GM20000 (cell line): Measurements from ENCODE around the gene CSMD2.

Experiments
- DNase-seq: peaks from one replicate; pipeline ENCODE4 v3.0.0; 2012; ENCODE audit warnings: low spot score
- TF ChIP-seq, protein P1 (sequence below): IDR thresholded peaks from 2 replicates; pipeline ENCODE4 v1.5.1; 2012; ENCODE audit warnings: mild to moderate bottlenecking, control low read depth; ENCODE audit errors: extremely low read depth, missing control alignments

Gene CSMD2

DNA sequence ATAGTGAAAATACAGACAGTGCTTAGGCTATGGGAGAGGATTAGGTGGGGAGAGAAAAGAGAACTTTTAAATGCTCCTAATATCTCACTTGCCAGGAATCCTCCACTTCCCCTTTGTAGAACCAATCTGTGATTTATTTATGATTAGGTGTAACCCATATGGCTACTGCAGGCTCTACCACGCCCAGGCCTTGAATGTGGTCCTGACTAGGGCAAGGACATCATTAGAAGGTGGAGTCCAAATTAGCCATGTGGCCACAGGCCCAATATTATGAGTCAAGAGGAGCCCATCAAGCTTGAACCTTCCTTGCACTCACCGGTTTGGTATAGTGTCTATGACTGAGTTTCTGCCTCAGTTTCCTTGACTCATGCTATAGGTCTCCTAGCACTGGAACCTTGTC, 159.7 kb downstream of the CSMD2 start:
- no peak for DNase-seq
- TF ChIP-seq, protein P1, sequence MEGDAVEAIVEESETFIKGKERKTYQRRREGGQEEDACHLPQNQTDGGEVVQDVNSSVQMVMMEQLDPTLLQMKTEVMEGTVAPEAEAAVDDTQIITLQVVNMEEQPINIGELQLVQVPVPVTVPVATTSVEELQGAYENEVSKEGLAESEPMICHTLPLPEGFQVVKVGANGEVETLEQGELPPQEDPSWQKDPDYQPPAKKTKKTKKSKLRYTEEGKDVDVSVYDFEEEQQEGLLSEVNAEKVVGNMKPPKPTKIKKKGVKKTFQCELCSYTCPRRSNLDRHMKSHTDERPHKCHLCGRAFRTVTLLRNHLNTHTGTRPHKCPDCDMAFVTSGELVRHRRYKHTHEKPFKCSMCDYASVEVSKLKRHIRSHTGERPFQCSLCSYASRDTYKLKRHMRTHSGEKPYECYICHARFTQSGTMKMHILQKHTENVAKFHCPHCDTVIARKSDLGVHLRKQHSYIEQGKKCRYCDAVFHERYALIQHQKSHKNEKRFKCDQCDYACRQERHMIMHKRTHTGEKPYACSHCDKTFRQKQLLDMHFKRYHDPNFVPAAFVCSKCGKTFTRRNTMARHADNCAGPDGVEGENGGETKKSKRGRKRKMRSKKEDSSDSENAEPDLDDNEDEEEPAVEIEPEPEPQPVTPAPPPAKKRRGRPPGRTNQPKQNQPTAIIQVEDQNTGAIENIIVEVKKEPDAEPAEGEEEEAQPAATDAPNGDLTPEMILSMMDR, result no peak

DNA sequence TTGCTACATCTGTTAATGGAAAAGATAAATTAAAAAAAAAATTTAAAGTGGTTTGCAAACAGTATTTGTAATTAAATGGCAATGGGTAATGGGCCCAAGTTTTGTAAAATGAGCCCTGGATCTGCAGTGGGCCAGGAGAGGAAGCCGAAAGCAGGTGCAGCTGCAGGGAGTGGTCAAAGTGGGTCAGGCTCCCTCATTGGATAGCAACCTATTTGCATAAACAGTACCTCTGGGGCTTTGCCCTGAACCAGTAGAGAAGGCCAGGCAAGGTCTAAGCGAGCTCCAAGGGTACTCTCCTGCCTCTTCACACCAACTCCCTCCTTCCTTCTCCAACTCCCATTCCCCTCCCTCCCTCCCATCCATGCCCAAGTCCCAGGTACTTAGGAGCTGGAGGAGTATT, 162.2 kb downstream of the CSMD2 start:
- TF ChIP-seq, protein P1, result no peak
- no peak for DNase-seq

DNA sequence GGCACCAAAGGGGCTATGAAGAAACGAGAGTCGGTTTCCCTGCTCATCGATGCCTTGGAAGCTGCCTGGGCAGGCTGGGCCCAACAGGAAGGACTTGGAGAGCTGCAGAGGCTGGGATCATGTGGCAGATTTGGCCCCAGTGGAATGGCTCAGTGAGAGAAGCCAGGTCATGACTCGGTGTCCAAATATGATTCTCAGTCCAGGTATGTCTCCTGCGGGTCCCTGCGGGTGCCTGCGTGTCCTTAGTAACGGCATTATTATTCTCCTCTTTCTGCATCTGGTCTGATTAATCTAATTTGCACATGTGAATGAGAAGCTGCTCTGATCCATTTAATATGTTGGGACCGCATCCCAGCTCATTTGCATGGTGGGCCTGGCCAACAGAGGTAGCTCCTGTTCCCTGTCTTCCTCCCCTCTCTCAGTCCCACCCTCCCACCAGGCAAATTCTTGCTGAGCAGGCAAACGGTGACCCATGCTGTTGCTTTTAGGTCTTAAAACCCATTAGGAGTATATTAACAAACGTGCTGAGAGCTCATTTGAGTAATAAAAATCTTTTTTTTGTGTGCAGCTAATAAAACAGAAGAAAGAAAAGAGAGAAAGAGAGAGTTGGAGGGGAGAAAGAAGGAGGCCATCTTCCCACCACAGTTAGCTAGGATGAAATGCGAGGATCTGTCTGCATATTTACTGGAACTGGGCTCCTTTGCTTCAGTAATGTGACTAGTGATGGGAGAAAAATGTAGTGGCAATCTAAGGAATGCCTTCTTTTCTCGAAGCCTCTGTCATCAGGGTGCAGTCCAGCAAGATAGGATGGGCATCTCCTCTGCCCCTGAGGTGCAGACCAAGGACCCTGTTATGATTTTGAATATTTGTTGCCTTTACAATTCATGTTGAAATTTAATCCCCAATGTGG, 167.6 kb downstream of the CSMD2 start:
- no peak for DNase-seq
- TF ChIP-seq, protein P1, result no peak

- TF ChIP-seq, protein P1, result no peak
- no peak for DNase-seq
Measured at GRCh38 chr1:33996281-33996680, 168.7 kb downstream of the CSMD2 start.

DNA sequence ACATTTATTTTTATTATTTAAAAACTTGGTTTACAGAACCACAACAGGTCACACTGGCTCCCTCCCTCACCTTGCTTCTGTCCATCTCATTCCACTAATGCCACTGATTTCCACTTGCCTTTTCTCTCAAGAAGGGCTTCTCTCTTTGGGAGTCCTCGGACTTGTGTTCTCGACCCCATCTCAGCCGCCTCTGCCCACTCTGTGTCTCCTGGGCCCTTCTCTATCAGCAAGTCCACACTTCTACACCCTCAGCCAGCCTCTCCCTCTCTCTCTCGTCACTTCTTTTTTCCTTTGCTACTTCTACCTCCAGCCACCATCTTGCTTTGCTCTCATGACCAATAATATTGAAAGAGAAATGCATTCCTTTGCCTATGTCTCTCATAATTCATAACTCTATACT, 171.7 kb downstream of the CSMD2 start:
- TF ChIP-seq, protein P1, result no peak
- no peak for DNase-seq

- DNase-seq, result no peak
- TF ChIP-seq, protein P1, result no peak
Measured at GRCh38 chr1:33990281-33990680, 174.7 kb downstream of the CSMD2 start.

GRCh38 chr1:33988161-33988560, 176.9 kb downstream of the CSMD2 start:
- TF ChIP-seq, protein P1, result no peak
- DNase-seq, result no peak
